HG03045 (cell line): ENCODE results near the gene PIGO.

Source experiments
- ATAC-seq: cut with Tn5 transposase; IDR thresholded peaks from one replicate; pipeline ENCODE4 v1.9.1; 2021; ENCODE audit warnings: mild to moderate bottlenecking, moderate library complexity; ENCODE audit not compliant: unreplicated experiment

PIGO gene

DNA sequence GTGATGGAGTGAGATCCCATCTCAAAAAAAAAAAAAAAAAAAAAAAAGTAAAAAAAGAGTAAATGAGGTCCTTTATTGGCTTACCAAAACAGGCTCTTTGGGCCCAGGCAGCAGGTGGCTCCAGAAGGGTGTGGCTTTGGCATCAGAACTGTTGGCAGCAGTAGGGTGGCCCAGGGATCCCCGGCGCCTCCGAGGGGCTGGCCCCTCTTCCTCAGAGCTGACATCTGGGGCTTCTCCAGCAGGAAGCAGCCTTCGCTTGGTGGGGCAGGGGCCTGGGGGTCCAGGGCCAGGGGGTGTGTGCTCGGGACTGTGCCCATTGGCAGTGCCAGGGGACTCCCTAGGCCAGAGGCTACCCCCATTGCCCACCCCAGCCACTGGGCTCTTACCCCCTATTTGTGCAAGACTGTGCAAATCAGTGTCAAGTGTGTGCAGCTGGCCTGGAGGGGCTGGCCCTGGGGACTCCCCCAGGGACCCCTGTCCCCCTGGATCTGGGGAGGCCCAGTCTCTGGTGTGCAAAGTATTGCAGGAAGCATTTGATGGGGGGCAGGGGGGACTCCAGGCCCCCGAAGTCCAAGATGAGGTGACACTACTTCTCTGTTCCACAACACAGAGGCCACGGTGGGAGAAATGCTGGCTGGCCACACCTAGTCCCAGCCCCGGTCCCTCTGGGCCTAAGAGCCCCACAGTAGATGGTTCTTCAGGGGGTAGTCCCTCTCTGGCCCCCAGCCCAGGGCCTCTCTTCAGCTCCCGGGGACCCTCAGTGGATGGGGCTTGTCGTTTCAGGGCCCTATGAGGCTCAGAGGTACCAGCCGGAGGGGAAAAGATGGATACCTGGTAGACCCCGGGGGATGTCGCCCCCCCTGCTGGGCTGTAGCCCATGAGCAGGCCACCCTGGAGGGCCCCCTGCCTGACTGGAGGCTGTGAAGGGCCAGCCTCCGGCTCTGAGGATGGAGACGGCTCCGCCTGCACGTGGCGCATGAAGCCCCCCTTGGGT lies 11.2 kb upstream of the PIGO start:
- no peak for ATAC-seq

DNA sequence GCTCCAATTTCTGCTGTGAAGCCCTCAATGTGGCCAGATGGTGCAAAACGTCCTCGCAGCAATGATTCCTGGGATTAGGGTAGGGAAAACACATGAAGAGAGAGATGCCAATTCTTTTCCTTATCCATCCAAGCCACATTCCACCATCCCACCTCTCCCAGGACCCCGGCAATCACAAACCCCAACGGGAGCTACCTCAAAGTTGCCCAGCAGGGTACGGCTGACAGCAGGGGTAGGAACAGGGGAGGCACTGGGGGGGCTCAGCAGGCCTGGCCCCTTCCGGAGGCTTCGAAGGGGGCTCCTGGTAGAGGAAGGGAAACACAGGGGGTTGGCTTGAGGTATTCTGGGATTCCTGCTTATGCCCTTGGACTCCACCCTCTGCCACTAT lies 9.9 kb upstream of the PIGO start:
- no peak for ATAC-seq

DNA sequence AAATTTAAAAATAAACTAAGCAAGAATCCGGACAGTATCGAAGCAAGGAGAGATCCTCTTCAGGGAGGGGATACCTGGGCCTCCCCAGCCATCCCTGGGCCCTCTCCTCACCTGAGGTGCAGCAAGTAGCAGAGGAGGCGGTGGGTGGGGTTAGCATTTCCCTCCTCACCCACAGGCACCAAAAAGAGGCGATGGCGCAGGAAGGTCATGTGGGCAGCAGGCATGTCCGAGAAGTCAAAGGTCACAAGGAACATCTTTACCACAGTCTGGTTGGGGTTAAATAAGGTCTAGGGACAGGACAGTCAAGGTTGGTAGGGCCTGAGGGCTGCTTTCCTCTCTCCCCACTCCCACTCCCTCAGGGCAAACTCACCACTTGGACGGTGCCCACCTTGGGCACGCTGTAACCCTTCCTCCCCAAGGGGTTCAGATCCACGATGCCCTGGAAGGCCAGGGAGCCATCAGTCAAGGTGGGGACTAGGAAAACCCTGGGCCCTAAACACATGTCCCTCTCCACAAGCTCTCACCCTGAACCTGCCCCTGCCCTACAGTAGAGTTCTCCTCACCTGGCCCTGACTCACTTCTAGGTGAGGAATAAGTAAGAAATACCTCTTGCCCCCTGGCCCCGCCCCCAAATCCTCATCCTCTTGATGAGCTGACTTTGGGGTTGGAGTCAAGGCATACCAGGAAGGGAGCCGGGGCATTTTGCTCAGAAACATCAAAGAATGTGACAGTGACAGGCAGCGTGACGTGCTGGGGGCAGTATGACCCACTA lies 9.4 kb upstream of the PIGO start:
- ATAC-seq, result no peak

DNA sequence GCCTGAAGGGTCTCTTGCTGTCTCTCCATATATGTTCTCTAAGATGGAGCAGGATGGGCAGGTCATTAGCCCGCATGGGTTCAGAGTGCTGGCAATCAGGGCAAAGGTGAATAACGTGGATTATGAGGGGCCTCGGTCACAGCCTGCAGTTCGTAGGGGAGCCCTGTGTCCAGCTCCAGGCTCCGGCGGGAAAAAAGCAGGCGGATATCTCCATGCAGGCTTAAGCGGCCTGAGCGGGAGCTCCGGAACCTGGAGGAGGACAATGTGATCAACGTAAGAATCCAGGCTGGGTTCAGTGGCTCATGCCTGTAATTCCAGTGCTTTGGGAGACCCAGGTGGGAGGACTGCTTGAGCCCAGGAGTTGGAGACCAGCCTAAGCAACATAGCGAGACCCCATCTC lies 8.7 kb upstream of the PIGO start:
- ATAC-seq, result no peak

DNA sequence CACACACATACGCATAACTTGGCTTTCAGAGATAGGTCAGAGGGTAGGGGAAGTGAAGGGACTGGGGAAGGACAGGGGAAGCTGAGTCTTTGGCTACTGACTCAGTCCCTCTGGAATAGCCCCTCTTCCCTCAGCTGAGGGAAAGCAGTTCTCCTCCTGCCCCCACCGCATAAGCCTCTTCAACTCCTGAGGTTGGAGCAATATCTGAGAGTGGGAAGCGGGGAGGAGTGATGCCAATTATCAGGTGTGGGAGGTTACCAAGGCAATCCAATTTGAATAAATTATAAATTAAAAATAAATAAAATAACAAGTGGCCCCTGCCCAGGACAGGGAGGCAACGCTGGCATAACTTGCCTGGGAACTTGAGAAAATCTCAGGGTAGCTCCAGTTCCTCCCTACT lies 8.2 kb upstream of the PIGO start:
- ATAC-seq, result no peak

DNA sequence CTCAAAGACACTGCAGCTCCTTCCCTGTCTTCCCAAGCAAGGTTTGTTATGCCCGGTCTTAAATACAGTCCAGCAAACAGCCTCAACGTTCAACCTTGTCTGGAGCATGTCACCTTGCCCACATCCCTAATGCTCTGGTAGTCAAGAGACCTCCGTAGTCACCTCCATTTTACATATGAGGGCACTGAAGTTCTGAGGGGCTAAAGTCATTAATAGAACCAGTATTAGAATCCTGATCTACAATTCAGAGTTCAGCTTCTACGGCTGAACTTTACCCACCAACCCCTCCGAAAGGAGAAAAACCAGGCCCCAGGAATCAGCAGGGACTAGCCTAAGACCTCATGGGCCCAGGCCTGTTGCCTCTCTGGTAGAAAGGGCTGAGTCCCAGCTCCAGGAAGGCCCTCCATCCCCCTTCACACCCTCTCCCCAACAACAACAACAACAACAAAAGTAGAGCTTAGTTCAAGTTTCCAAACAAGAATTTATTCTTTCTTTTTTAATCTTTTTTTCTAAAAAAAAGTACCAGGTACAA lies 7.3 kb upstream of the PIGO start:
- no peak for ATAC-seq

DNA sequence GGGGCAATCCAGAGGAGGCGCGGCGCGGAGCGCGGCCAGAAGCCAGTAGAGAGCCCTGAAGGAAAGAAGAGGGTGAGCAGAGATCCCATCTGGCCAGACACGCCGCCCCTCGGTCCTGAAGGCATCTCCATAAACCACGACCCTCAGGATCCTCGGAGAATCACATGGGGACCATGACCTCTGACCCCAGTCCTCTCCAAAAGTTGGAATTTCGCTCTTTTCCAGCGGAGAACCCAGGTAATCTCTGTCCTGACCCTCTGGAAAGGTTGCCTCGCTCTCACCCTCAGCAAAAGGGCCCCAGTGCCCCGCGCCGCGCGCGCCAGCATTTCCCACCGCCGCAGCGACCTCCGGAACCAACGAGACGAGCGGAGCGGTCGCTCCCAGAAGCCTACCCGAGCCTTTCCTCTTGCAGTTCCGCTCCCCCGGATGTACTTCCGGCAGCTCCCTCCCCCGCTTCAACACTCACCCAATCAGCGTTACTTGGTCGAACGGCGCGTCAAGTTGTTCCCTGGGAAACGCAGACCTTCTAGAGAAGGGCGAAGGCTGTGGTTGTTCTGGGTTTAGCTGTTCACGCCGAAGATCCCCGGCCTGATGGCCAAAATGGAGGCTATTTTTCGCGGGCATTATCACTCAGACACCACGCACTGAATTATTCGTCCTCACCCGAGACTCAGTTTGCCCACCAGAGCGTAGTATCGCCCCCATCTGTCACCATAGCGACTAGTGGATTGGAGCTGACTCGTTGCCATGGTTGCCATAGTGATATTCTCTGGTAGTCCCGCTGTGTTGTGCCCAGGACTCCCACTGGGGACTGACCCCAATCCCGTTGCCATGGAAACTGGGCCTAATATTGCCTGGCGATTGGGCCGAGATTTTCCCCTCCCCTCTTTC lies 6.6 kb upstream of the PIGO start, which contains the start of gene STOML2:
Gene STOML2, minus strand, starts transcription at position 363 of the 891 bp plus-strand sequence. Its CDS starts 37 bp downstream, at position 326.
- ATAC-seq, result peak; percentile 95

DNA sequence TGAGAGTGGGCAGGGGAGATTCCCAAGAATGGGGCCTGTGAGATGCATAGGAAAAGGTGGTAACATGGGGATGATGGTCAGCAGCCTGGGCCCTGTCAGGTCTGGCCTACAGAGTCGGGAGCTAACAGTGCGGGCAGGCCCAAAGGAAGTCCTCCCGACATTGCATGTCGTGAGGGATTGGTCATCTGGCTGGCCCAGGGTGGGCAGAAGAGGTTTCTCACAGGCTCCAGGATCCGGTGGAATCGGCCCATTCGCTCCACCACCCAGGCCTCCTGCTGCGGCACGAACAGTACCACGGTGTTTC lies 6.0 kb upstream of the PIGO start:
- no peak for ATAC-seq

DNA sequence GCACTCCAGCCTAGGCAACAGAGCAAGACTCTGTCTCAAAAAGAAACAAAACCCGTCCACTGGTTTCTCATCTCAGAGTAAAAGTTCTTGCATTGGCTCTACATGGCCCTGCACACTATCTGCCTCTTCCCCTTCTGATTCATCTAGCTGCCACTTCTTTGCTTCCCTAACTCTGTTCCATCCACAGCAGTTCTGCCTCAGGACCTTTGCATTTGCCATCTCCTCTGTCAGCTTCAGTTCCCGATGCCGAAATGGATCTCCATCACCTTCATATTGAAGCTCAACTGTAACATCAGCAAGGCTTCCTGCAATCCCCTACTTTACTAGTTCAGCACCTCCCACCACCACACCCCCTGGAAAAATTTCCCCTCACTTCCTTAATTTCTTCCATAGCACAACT lies 1.2 kb upstream of the PIGO start:
- no peak for ATAC-seq

DNA sequence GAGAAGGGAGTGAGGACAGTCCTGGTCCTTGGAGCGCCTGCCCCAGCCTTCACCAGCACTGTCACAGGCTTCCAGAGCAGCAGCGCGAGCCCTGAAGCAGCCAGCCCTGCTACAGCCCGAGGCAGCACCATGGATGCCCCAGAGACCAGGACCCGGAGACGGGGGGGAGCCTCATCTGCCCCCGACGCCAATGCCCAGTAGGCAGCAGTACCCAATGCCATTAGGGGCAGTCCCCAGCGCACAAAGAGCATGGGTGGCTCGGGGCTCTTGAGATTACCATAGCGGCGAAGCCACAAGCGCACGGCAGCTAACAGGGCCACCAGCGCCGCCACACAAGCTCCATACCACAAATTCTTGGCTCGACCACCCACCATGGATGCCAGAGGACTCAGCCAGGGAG lies 4.9 kb downstream of the PIGO start:
- ATAC-seq, result no peak

DNA sequence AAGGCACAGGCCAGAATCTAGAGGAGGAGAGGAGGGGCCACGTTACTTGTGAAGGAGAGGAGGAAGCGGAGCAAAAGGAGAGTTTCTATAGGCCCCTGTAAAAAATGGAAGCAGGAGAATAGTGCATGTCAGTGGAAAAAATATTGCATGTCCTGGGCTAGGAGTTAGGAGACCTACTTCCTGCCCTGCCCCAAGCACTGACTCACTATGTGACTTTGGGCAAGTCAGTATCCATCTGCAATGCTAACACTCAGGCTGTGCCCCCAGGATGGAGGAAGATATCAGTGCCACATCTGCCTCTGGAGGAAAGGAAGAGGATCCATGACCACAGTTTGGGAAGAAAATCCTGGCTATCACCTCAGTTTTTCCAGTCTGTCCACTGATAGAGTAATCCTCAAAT lies 7.0 kb downstream of the PIGO start:
- no peak for ATAC-seq

DNA sequence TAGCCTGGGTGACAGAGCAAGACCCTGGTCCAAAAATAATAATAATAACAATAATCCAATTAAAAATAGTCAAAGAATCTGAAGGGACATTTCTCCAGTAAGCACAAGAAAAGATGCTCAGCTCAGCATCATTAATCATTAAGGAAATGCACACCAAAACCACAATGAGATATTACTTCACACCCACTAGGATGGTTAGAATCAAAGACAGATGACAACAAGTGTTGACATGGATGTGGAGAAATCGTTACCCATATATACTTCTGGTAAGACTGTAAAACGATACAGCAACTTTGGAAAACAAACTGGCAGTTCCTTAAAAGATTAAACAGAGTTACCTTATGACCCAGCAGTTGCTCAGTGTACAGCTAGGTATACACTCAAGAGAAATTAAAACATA lies 11.3 kb downstream of the PIGO start:
- ATAC-seq, result no peak

DNA sequence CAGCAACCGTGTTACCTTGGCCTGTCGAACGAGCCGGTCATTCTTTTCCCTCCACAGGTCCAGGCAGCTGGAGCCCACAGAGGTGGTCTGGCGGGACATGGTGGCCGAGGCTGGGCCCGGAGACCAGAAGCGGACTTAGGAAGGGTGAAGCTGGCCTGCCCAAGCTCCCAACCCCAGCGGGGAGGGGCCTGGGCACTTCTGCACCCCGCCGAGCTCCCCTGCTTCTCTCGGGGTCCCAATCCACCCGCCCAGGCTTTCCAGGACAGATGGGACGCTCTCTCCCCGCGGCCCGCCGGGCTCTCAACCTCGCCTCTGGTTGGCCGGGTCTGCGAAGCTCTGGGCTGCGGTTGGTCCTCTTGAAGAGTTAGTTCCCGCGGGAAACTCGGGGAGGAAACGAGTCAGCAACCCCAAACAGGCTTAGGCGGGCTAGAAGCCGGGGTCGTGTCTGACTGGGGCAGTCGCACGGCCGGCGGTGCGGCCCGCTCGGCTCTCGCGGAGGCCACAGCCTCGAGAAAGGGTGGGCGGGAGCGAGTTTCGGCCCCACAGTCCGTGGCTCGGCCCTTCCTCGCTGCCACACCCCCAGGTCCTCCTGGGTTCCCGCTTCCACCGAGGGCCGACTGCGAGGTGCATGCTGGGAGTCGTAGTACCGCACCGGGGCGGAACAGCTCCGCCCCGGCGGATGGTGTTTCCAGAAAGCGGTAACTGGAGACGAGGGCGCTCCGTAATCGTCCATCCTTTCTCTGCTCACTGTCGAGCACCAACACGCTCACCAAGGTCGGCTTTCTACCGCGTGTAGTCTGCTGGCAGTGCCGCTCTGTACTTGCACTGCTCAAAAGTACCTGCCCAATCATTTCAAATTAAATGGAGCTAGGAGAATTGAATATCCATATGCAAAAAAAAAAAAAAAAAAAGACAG lies 16.7 kb downstream of the PIGO start, which contains the start of gene FANCG:
Gene FANCG, minus strand, starts transcription at position 517 of the 916 bp plus-strand sequence. Its CDS starts 418 bp downstream, at position 99.
- peak; percentile 90 for ATAC-seq

DNA sequence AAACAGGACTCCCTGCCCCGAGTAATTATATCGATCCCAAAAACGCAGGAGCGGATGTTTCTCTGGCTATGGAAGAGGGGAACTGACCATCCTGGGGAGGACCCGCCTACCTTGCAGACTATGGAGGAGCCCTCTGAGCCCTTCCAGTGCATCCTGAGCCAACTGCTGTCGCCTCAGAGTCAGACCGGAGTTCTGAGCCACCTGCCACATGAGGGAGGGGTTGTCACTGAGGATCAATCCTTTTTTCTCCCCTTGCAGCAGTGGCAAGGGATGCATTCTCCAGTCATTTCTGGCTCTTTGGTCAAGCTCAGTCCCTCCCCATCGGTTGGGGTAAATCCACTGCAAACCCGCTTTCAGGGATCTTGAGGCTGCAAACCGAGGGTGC lies 17.4 kb downstream of the PIGO start:
- no peak for ATAC-seq

DNA sequence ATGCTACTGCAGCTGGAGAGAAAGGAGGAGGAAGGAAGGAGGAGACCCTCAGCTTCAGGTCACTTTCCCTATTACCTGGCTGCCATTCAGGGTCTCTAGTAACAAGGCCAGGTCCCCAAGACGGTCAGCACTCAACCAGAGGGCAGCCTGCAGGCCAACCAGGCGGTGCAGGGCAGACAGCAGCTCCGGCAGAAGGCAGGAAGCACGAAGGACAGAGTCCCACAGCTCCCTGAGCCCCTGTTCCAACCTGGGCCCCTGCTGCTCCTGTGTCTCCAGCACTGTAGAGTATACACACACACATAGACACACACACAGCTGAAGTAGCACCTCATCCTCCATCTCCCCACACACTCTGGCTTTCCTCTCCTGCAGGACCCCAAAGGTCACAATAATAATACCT lies 18.3 kb downstream of the PIGO start:
- no peak for ATAC-seq

DNA sequence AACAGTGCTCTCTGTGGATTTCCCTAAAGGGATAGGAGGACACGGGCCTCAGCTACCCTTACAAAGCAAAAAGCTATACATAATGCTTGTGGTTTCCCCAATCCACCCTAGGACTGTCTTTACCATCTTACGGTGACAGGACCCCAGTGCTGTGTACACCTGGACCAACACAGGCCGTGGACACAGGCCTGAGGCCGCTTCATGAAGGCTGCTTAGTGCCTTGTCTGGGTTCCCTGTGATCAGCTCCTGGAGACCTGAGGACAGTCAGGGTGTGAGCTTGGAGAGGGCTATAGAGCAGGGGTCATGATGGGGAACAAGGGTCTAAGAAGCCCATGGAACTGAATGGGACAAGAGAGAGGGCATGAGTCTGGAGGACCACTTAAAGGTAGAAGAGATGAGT lies 19.5 kb downstream of the PIGO start:
- ATAC-seq, result no peak

DNA sequence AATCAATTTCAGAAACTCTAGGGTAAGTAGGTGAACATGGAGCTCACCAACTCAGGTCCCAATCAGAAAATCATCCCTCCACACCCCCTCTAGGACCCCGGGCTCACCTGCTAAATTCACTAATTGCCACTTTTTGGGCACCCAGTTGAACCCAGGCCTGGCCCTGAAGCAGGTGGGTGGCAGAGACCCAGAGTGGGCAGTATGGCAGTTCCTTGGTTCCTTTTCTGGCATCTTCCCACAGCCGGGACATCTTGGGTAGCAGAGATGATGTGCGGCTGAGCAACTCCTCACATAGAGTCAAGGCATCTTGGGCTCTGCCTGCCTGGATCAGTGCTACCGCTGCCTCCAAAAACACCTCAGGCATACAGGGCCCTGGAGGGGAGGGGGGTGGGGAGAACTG lies 21.0 kb downstream of the PIGO start:
- no peak for ATAC-seq

DNA sequence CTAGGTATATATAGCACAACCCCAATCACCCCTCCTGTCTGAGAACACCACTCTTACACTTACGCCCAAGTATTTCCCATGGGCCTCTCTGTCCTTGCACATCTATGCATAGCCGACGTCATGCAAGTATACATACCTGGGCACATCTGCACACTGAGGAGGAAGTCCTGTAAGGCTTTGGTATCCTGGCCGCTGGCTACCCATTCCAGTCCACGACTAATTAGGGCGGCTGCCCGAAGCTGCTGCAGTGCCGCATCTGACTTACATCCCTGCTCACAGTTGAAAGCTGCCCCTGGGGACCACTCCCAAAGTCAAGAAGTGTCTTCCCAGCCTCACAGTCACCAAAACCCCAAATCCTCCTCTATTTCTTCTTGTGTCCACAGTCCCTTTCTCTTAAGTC lies 21.6 kb downstream of the PIGO start:
- no peak for ATAC-seq

DNA sequence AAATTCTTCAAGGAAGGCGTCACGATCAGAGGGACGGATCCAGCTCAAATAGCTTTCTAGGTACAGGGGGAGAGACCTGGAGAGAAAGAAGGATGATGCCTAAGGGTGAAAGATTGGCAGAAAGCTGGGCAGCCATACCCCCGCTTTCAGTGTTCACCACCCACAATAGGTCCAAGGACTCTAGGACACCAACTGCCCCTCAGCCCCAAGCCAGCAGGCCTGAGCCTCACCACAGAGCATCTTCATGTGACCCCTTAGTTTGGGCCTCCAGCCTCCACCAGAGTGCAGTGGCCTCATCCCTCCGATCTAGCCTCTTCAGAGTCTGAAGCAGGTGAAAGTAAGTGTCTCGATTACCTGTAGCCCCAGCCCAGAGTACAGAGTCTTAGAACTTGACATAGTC lies 22.2 kb downstream of the PIGO start:
- no peak for ATAC-seq

DNA sequence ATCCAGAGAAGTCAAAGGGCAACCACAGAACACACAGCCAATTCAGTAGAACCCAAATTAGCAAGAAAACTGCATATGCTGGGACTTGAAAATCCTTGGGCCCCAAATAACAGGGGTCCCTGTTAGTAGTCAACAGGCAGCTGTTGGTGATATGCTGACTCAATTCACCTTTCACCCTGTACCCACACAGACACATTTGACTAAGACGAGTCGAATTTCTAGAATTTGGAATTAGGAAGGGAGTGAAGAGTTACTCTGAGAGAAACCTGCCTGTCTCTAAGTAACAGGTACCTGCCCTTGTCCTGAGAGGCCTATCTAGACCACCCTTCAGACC lies 23.1 kb downstream of the PIGO start:
- no peak for ATAC-seq
